NCI-H128 (cell line): ENCODE measurements around the gene SMARCA4.

Source experiments
- DNase-seq: peaks from one replicate; lab custom pipeline; 2025; ENCODE audit not compliant: unreplicated experiment; lab: John Stamatoyannopoulos, UW

SMARCA4 gene

GRCh38 chr19:11028146-11028545 is 67.3 kb downstream of the SMARCA4 start:
- DNase-seq: no peak

- no peak for DNase-seq
Measured at GRCh38 chr19:11031421-11032070, 70.7 kb downstream of the SMARCA4 start.

GRCh38 chr19:11033251-11033650 is 72.4 kb downstream of the SMARCA4 start:
- DNase-seq: no peak

- DNase-seq: no peak
Measured at GRCh38 chr19:11033763-11034162, 72.9 kb downstream of the SMARCA4 start.

GRCh38 chr19:11034449-11035213 is 73.8 kb downstream of the SMARCA4 start:
- DNase-seq: no peak

- DNase-seq: peak; percentile 63
Measured at GRCh38 chr19:11035441-11036377, 74.9 kb downstream of the SMARCA4 start.

GRCh38 chr19:11038511-11038910 is 77.7 kb downstream of the SMARCA4 start:
- no peak for DNase-seq

- DNase-seq: no peak
Measured at GRCh38 chr19:11041194-11041593, 80.4 kb downstream of the SMARCA4 start.

GRCh38 chr19:11041966-11042627 is 81.3 kb downstream of the SMARCA4 start:
- no peak for DNase-seq

GRCh38 chr19:11044431-11044830 is 83.6 kb downstream of the SMARCA4 start:
- DNase-seq: no peak

- no peak for DNase-seq
Measured at GRCh38 chr19:11045536-11045935, 84.7 kb downstream of the SMARCA4 start.

- DNase-seq: no peak
Measured at GRCh38 chr19:11046605-11047354, 86.0 kb downstream of the SMARCA4 start.

- DNase-seq: no peak
Measured at GRCh38 chr19:11047866-11048265, 87.0 kb downstream of the SMARCA4 start.

GRCh38 chr19:11050323-11051114 is 89.7 kb downstream of the SMARCA4 start:
- no peak for DNase-seq

GRCh38 chr19:11053817-11054195 is 93.0 kb downstream of the SMARCA4 start:
- DNase-seq: no peak

GRCh38 chr19:11054200-11054599 is 93.4 kb downstream of the SMARCA4 start:
- DNase-seq: no peak

GRCh38 chr19:11054628-11055027 is 93.8 kb downstream of the SMARCA4 start:
- no peak for DNase-seq

GRCh38 chr19:11058246-11059030 is 97.6 kb downstream of the SMARCA4 start:
- DNase-seq: no peak
